HG02623 (cell line): ENCODE data around the gene AP1S3.

Experiments
- ATAC-seq: cut with Tn5 transposase; IDR thresholded peaks from one replicate; pipeline ENCODE4 v1.9.1; 2021; ENCODE audit warnings: moderate library complexity; ENCODE audit not compliant: unreplicated experiment

The AP1S3 gene

GRCh38 chr2:223764796-223765195 lies 72.6 kb downstream of the AP1S3 start:
- no peak for ATAC-seq

DNA sequence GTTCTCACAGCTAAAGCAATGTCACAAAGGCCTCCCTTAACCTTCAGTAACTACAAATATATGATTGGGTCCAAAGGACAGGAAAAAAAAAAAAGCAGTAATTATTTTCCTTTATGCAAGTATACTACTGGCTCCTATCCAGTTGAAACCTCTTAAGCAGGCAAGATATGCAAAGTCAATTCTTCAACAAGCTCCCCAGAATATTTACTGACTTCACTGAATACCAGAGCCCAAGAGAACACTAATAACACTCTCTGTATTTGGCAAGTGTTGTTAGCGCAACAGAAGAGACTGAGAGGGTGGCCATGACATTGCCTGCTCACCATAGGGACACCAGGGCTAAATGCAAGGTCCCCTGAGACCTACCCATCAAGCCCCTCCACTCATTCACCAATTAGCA lies 74.5 kb downstream of the AP1S3 start:
- no peak for ATAC-seq

DNA sequence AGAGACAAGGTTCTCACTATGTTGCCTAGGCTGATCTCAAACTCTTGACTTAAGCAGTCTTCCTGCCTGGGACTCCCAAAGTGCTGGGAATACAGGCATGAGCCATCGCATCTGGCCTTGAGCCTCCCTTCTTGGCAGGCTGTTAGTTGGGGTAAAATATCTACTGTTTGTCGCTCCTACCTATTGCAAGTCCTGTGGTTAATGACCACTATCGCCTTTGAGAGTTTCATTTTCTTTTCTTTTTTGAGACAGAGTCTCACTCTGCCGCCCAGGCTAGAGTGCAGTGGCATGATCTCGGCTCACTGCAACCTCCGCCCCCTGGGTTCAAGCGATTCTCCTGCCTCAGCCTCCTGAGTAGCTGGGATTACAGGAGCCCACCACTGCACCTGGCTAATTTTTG lies 75.6 kb downstream of the AP1S3 start:
- ATAC-seq: peak; percentile 57

- peak; percentile 72 for ATAC-seq
These were observed 76.4 kb downstream of the AP1S3 start for GRCh38 chr2:223760838-223761502.

GRCh38 chr2:223759569-223760430 lies 77.6 kb downstream of the AP1S3 start:
- no peak for ATAC-seq

GRCh38 chr2:223758131-223758840 lies 79.1 kb downstream of the AP1S3 start:
- ATAC-seq: no peak

GRCh38 chr2:223753940-223754339 lies 83.4 kb downstream of the AP1S3 start:
- ATAC-seq: no peak

DNA sequence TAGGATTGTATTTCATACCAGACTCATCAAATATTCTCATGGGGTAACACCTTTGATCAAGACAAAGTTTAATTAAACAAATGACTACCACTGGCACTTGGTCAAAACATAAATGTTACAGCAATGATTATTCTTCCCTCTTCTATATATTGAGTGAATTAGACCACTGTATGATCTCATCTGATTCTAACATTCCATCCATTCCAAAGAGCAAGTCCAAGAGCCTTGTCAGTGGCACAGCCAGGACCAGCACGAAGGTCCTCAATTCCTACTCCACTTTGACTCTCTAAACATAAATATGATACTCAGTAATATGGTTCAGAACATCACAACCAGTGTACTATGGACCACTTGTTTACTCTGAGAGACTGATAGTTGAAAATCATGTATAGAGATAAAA lies 86.4 kb downstream of the AP1S3 start:
- ATAC-seq: no peak

DNA sequence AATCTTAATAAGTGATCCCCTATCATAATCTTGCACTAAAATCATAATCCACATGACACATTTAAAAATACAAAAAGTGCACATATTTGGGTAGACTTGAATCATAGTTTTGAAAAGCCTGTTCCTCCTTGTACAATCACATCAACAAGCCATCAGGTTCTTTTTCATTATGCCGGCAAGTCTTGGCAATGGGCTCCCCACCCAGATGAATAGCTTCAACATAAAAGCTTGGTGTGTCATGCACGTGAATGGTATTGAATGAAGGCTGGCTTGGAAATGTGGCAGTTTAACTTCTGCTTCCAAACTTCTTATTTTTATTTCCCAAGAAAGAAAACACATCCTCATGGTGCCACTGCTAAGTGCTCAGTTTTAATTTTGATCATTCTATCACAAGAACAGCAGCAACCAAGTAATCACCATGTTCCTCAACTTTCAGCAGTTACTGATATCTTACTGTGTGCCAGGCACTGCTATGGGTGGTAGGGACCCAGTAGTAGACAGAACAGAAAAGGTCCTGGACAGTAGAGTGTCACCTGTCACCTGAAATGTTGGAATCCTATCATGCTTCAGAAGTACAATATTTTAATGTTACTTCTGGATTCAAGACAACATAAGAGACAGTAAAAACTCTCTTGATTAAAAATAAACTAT lies 89.9 kb downstream of the AP1S3 start:
- no peak for ATAC-seq

- ATAC-seq: no peak
These were observed 90.8 kb downstream of the AP1S3 start for GRCh38 chr2:223746611-223747010.

- ATAC-seq: no peak
These were observed 92.8 kb downstream of the AP1S3 start for GRCh38 chr2:223744580-223744979.

- ATAC-seq: no peak
These were observed 96.7 kb downstream of the AP1S3 start for GRCh38 chr2:223740679-223741078.

DNA sequence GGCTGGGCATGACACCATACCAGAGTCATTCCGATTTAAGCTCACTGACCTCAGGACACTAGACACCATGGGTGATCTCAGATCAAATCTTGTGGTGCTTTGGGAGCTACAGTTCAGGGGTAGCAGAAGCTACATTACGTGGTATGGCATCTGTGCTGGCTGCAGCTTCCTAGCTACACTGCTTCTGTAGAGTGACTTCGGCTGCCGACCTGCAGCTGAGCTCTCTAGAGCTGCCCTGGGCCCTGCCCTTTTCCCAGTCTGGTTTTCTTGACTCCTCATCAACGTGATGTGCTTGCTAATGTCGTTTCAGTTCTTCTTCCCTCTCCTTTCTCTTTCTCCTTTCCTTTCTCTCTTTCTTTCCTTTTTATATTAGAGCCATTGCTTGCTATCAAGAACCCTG lies 100.2 kb downstream of the AP1S3 start:
- ATAC-seq: no peak

GRCh38 chr2:223736488-223736887 lies 100.9 kb downstream of the AP1S3 start:
- no peak for ATAC-seq

DNA sequence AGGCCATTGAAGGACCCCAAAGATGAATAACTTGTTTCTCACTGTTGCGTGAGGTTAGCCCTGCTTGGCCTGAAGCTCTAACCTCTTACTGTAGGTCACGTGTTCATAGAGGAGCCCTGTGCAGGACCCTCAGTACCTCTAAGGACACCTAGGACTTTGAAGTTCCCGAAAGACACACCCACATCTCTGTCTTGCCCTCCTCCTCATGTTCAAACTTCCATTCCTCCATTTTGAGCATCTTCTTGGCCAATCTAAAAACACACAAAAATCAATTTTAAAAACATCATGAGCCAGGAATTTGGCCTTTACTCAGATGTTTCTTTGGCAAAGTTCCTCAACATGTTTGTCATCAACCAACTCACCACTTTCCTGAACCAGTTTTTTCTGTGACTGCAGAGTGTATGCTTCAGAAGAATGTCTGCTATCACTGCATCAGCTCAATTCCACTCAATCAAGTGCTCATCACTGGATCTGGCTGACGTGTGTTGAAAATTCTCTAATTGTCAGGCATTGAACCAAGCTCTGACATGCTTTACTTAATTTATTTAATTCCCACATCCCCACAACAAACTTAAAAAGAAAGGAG lies 101.6 kb downstream of the AP1S3 start:
- no peak for ATAC-seq

GRCh38 chr2:223735035-223735640 lies 102.2 kb downstream of the AP1S3 start:
- no peak for ATAC-seq

DNA sequence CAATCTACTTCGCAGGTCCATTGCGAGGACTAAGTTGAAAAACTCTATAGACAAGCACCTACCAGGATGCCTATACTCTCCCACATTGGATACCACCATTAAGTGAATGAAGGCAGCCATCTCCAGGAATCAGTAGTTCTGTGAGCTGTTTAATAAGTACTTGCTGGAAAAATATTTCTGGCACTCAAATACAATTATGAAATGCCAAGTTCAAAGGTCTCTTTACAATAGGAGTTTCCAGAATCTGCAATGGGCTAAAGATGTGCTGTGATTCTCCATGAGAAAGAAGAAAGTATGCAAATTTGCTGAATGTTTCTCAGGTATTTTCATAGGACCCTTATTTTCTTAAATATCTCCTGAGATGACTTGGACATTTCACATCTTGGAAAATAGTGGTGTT lies 103.0 kb downstream of the AP1S3 start:
- ATAC-seq: no peak

GRCh38 chr2:223732346-223732745 lies 105.0 kb downstream of the AP1S3 start:
- no peak for ATAC-seq

- no peak for ATAC-seq
These were observed 105.9 kb downstream of the AP1S3 start for GRCh38 chr2:223731503-223731902.

DNA sequence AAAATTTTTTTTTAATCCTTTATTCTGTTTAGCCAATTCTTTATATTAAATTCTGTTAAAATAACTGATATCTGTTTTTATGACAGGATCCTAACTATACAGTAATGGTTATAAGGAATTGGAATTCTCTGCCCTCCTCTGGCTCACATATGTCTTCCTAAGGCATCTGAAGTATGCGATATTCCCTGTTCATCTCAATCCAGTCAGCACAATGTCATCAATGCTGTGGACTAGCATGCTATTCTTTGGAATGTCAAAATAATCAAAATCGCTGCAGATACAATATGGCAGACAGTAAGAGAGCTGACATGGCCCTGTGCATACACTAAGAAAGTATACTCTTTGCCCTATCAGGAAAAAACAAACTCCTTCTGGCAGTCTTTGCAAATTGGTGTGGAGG lies 107.6 kb downstream of the AP1S3 start:
- ATAC-seq: no peak
